ACC112 (cell line): ENCODE results near the gene LMAN2L.
"Not testable (repeated sequence)": the region's sequence is repeated elsewhere in the genome, so short reads cannot be mapped to it uniquely, and the experiment has no call there.

Experiments used
- H2AFZ ChIP-seq: fragments of 200-600 bp; sonication (generic); one replicate; pipeline ENCODE4 v1.6.0; 2017; ENCODE audit warnings: antibody characterized with exemption, low read length; ENCODE audit not compliant: unreplicated experiment
- H3K27ac ChIP-seq: fragments of 200-600 bp; sonication (generic); 2 replicates; pipeline ENCODE4 v1.5.1; 2014; ENCODE audit warnings: low read depth, mild to moderate bottlenecking, antibody characterized with exemption, low read length, moderate library complexity
- H3K27me3 ChIP-seq: fragments of 200-600 bp; sonication (generic); 2 replicates; pipeline ENCODE4 v1.6.1; 2014; ENCODE audit warnings: mild to moderate bottlenecking, antibody characterized with exemption, low read length, moderate library complexity, mixed read lengths; ENCODE audit not compliant: insufficient read depth
- H3K36me3 ChIP-seq: fragments of 200-600 bp; sonication (generic); 2 replicates; pipeline ENCODE4 v1.6.1; 2016; ENCODE audit warnings: mild to moderate bottlenecking, antibody characterized with exemption, low read length, moderate library complexity, mixed read lengths; ENCODE audit not compliant: insufficient read depth
- H3K4me1 ChIP-seq: fragments of 200-600 bp; sonication (generic); one replicate; pipeline ENCODE4 v1.6.1; 2016; ENCODE audit warnings: low read length, mixed read lengths; ENCODE audit not compliant: insufficient read depth, unreplicated experiment, control insufficient read depth
- H3K4me3 ChIP-seq: fragments of 200-600 bp; sonication (generic); 2 replicates; pipeline ENCODE4 v1.5.1; 2014; ENCODE audit warnings: mild to moderate bottlenecking, low read depth, low read length
- H3K79me2 ChIP-seq: fragments of 200-600 bp; sonication (generic); one replicate; pipeline ENCODE4 v1.6.0; 2016; ENCODE audit warnings: low read length; ENCODE audit not compliant: control insufficient read depth, unreplicated experiment, insufficient read depth

Gene LMAN2L

DNA sequence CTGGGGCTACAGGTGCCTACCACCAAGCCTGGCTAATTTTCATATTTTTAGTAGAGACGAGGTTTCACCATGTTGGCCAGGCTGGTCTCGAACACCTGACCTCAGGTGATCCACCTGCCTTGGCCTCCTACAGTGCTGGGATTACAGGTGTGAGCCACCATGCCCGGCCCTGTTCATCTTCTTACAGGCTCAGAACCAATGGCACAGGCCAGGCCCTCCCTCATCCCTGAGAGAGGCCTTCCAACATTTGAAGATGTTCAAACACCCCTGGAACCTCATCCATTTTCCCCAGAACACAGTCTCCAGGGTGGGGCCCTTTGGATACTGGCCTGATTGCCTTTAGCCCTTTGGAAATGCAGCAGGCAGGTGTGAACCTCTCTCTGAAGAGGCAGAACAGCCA, 74.1 kb downstream of the LMAN2L start:
- H3K4me3 ChIP-seq, H3K79me2 ChIP-seq, H2AFZ ChIP-seq, H3K27me3 ChIP-seq, H3K36me3 ChIP-seq: not testable (repeated sequence)
- peak overlapping the region; percentile 91 for H3K27ac ChIP-seq
- peaks cover 19% of the 10 kb centered on the region for H3K4me1 ChIP-seq

GRCh38 chr2:96665083-96665569, 74.7 kb downstream of the LMAN2L start:
- H2AFZ ChIP-seq, result peak overlapping the region; percentile 52
- H3K4me1 ChIP-seq, result peaks cover 19% of the 10 kb centered on the region
- no peaks in the 10 kb centered on the region for H3K79me2 ChIP-seq
- no peaks in the 10 kb centered on the region for H3K27me3 ChIP-seq
- no peaks in the 10 kb centered on the region for H3K36me3 ChIP-seq
- peak overlapping the region; percentile 91 for H3K27ac ChIP-seq
- H3K4me3 ChIP-seq, result no peak overlapping the region

DNA sequence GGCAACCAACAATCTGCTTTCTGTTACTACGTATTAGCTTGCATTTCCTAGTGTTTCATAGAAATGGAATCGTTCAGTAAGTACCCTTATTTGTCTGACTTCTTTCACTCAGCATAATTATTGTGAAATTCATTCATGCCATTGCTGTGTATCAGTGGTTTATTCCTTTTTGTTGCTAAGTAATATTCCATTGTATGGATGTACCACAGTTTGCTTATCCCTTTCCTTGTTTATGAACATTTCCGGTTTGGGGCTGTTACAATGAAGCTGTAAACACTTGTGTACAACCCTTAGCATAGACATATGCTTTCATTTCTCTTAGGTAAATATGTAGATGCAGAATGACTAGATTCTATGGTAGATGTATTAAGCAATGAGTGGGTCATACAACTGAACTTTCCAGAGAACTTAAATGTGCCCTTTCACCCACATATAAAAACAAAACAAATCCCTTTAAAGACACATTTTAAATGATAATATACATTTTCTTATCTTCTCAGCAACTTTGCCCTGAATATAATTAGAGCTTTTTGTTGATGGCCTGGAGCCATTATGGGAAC, 75.4 kb downstream of the LMAN2L start:
- Histone ChIP-seq H3K27me3 (no peaks in the 10 kb centered on the region), H3K36me3 (no peaks in the 10 kb centered on the region), H3K4me3 (no peak overlapping the region), H3K27ac (peak overlapping the region; percentile 91), H2AFZ (peak overlapping the region; percentile 52), H3K4me1 (peaks cover 19% of the 10 kb centered on the region), H3K79me2 (no peaks in the 10 kb centered on the region)

- no peaks in the 10 kb centered on the region for H3K79me2 ChIP-seq
- H3K4me3 ChIP-seq, result no peak overlapping the region
- H3K4me1 ChIP-seq, result peaks cover 19% of the 10 kb centered on the region
- H3K36me3 ChIP-seq, result no peaks in the 10 kb centered on the region
- H3K27me3 ChIP-seq, result no peaks in the 10 kb centered on the region
- peak overlapping the region; percentile 91 for H3K27ac ChIP-seq
- no peak overlapping the region for H2AFZ ChIP-seq
Observed at GRCh38 chr2:96663829-96664228, 76.0 kb downstream of the LMAN2L start.

GRCh38 chr2:96663177-96663576, 76.7 kb downstream of the LMAN2L start:
- H3K36me3 ChIP-seq, result no peaks in the 10 kb centered on the region
- no peak overlapping the region for H2AFZ ChIP-seq
- no peak overlapping the region for H3K27ac ChIP-seq
- no peaks in the 10 kb centered on the region for H3K79me2 ChIP-seq
- no peaks in the 10 kb centered on the region for H3K27me3 ChIP-seq
- H3K4me3 ChIP-seq, result no peak overlapping the region
- peaks cover 19% of the 10 kb centered on the region for H3K4me1 ChIP-seq

DNA sequence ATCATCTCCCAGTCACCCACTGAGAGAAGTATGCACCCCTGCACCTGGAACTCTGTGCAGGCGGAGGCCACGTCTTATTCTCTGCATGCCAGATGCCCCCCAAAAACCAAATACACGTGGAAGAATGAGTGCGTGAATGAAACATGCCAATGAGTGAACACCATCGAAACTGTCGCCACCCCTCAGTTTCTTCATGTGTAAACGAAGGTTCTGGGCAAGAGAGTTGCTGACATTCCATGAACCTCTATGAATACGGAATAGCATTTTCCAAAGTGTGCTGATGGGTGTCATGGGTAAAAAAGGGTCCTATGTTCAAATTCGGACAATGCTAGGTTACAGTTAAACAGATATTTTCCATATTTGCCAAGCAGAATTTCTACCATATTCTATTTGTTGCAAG, 77.5 kb downstream of the LMAN2L start:
- no peak overlapping the region for H3K27ac ChIP-seq
- no peaks in the 10 kb centered on the region for H3K36me3 ChIP-seq
- H3K4me3 ChIP-seq, result no peak overlapping the region
- H3K4me1 ChIP-seq, result peaks cover 19% of the 10 kb centered on the region
- no peaks in the 10 kb centered on the region for H3K79me2 ChIP-seq
- H3K27me3 ChIP-seq, result no peaks in the 10 kb centered on the region
- no peak overlapping the region for H2AFZ ChIP-seq

GRCh38 chr2:96661324-96661723, 78.5 kb downstream of the LMAN2L start:
- Histone ChIP-seq H3K27ac (no peak overlapping the region), H3K27me3 (no peaks in the 10 kb centered on the region), H2AFZ (no peak overlapping the region), H3K79me2 (no peaks in the 10 kb centered on the region), H3K36me3 (no peaks in the 10 kb centered on the region), H3K4me3 (no peak overlapping the region), H3K4me1 (peaks cover 18% of the 10 kb centered on the region)

DNA sequence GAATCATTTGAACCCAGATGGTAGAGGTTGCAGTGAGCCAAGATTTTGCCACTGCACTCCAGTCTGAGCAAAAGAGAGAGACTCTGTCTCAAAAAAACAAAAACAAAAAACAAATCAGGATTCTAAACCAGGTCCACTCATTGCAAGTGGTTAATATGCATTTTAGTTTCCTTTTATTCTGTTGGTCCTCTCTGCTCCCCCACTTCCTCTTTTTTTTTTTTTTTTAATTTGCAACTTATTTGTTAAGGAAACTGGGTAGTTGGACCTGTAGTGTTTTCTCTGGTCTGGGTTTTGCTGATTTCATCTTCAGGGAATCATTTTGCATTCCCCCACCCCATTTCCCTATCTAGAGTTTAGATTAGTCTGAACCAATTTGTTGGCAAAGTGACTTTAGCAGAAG, 83.3 kb downstream of the LMAN2L start:
- H3K4me3 ChIP-seq, result no peak overlapping the region
- no peaks in the 10 kb centered on the region for H3K4me1 ChIP-seq
- H2AFZ ChIP-seq, result no peak overlapping the region
- H3K27me3 ChIP-seq, result no peaks in the 10 kb centered on the region
- H3K36me3 ChIP-seq, result no peaks in the 10 kb centered on the region
- no peak overlapping the region for H3K27ac ChIP-seq
- no peaks in the 10 kb centered on the region for H3K79me2 ChIP-seq
